K562 (cell line): ENCODE data around the gene PRDM10. TPM values are rescaled to one million over a fixed set of nuclear protein-coding genes. Genes with fewer than 3 reads are reported as not detected.

Experiments used
- CCAR2 ChIP-seq: fragments of 200-400 bp; formaldehyde crosslinking; IDR thresholded peaks from 2 replicates; pipeline ENCODE4 v1.6.1; 2017; ENCODE audit warnings: mild to moderate bottlenecking, low read depth, low read length
- ERF ChIP-seq: fragments of 450-650 bp; formaldehyde crosslinking; IDR thresholded peaks from 2 replicates; pipeline ENCODE4 v1.4.0; 2020; ENCODE audit warnings: mild to moderate bottlenecking, mixed read lengths
- FOS ChIP-seq: IDR thresholded peaks from 3 replicates; pipeline ENCODE4 v1.6.1; 2011; ENCODE audit not compliant: insufficient read length; ENCODE audit errors: extremely low read depth
- FOSL1 ChIP-seq: fragments of 200-800 bp; sonication (Bioruptor generic); conservative IDR thresholded peaks from 2 replicates; pipeline ENCODE4 v1.6.1; 2016; ENCODE audit warnings: missing genetic modification characterization, missing compliant biosample characterization
- FOXA1 ChIP-seq: fragments of 450-650 bp; IDR thresholded peaks from 2 replicates; pipeline ENCODE4 v1.6.1; 2016; ENCODE audit warnings: mild to moderate bottlenecking, borderline replicate concordance
- HDAC8 ChIP-seq: fragments of 450-650 bp; IDR thresholded peaks from 2 replicates; pipeline ENCODE4 v1.6.1; 2016; ENCODE audit warnings: mild to moderate bottlenecking, missing genetic modification characterization, moderate library complexity, missing compliant biosample characterization
- JUN ChIP-seq, 2 experiments: sonication (generic) in 1 of 2; formaldehyde crosslinking in 1 of 2; IDR thresholded peaks; 2 replicates each; pipeline versions ENCODE4 v1.6.1 to v1.8.0; 2012 to 2022; ENCODE audit warnings: borderline replicate concordance in 2 of 2, mild to moderate bottlenecking in 2 of 2, improper control_type of control experiment in 1 of 2, low read depth in 1 of 2, low read length in 1 of 2, missing genetic modification reagents in 1 of 2
- STAT5A ChIP-seq: IDR thresholded peaks from 2 replicates; pipeline ENCODE4 v1.6.1; 2012; ENCODE audit warnings: low read length, inconsistent platforms, borderline replicate concordance
- USF2 ChIP-seq: sonication (generic); formaldehyde crosslinking; IDR thresholded peaks from 2 replicates; pipeline ENCODE4 v1.5.0; 2020; ENCODE audit warnings: missing genetic modification reagents
- ZNF23 ChIP-seq: fragments of 250-450 bp; sonication (Bioruptor Pico); IDR thresholded peaks from 2 replicates; pipeline ENCODE4 v1.4.0; 2020; ENCODE audit warnings: mild to moderate bottlenecking
- ZNF586 ChIP-seq: fragments of 450-650 bp; formaldehyde crosslinking; conservative IDR thresholded peaks from 2 replicates; pipeline ENCODE4 v1.4.0; 2020; ENCODE audit warnings: mild to moderate bottlenecking, moderate library complexity
- ZNF764 ChIP-seq: fragments of 250-450 bp; sonication (Bioruptor Pico); IDR thresholded peaks from 2 replicates; pipeline ENCODE4 v1.4.0; 2020; ENCODE audit warnings: low read depth, mild to moderate bottlenecking, moderate library complexity
- polyA plus RNA-seq, 8 experiments: library from polyadenylated mRNA; depleted of rRNA in 4 of 8; stranded (reverse) in 5 of 8; unstranded in 3 of 8; fragments of >200 nt; fragmentation: Nextera tagmentation in 2 of 8; fragmentation: Illumina TruSeq in 1 of 8; extraction: Ambion mirVana in 2 of 8; extraction: Trizol in 1 of 8; gene quantifications; 2 replicates each; pipeline versions ENCODE4 v1.2.1 to v1.2.3, GENCODE V29; 2011 to 2014; ENCODE audit warnings: inconsistent platforms in 1 of 8, missing spikeins in 1 of 8
- total RNA-seq, 7 experiments: library from RNA; depleted of rRNA in 6 of 7; stranded (reverse); fragments of >200 nt in 6 of 7; fragmentation: Illumina TruSeq in 2 of 7; extraction: Trizol in 2 of 7; gene quantifications; 2 replicates each; pipeline versions ENCODE4 v1.2.1 to v1.2.3, GENCODE V29; 2011 to 2021; ENCODE audit warnings: low replicate concordance in 1 of 7
- TF ChIP-seq, protein P1 (sequence below): fragments of 250-450 bp; sonication (Bioruptor Pico); IDR thresholded peaks from 2 replicates; pipeline ENCODE4 v1.5.0; 2021
- TF ChIP-seq, protein P2 (sequence below): fragments of 250-450 bp; sonication (Bioruptor Pico); IDR thresholded peaks from 2 replicates; pipeline ENCODE4 v1.8.0; 2022; ENCODE audit warnings: moderate library complexity, mild to moderate bottlenecking, inconsistent platforms
- TF ChIP-seq, protein P3 (sequence below): sonication (generic); formaldehyde crosslinking; IDR thresholded peaks from 2 replicates; pipeline ENCODE4 v1.8.0; 2022; ENCODE audit warnings: mild to moderate bottlenecking, missing genetic modification reagents
- TF ChIP-seq, protein P4 (sequence below): fragments of 200-800 bp; sonication (Bioruptor generic); IDR thresholded peaks from 2 replicates; pipeline ENCODE4 v1.6.1; 2017; ENCODE audit warnings: missing genetic modification characterization, missing compliant biosample characterization

The PRDM10 gene
- total and polyA plus RNA-seq, 9 of the 15 experiments (the other 6 are each of a cell fraction or from before 2014, with no cell fraction given): 0.89 to 9.3 (median 4.5) TPM

DNA sequence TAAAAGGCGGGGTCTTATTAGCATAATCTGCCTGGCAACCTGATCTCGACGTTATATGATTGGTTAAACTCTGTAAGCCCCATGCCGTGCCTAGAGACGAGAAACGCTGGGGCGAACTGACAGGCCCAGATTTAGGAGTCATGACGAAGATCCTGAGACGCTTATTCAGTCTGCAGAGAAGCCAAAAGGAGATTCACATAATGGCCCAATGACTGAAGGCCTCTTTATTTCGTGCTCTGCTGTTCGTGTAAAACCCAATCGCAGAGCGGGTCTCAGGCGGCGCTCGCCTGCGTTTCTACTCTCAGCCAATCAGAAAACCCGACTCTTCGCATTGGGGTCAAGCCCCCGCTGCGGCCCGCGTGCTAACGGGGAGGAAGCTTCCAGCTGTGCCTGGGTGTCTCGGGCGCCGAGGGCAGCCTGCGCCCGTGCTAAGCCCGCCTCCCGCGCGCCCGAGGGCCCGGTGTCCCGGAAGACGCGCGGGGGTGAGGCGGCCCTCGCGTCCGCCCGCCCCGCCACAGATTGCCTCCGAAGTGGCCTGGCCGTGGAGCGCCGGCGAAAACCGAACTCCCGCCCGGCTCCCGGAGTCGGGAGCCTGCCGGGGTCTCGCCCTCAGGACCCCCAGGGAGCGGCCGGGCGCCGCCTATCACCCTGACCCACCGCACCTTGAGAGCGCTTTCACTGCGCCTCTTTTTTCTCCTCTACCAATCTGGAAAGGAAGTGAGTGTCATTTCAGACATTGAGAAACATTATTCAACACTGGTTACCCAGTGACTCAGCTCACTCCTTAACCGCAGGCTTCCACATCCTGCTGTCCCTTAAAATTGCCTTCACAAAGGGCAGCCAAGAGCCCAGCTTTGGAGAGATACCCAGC, 446 bp upstream of the PRDM10 start (continued):
- TF ChIP-seq ERF (CRISPR knock-in tag) (0 out of 2 replicates have a peak, but pooled peaks have one; percentile 57), JUN (IDR thresholded peaks at IDR 0.05; ENCODE audit: borderline replicate concordance, low read depth, low read length) (peak; percentile 73), JUN (CRISPR knock-in tag; IDR thresholded peaks at IDR 0.05; ENCODE audit: borderline replicate concordance) (no peak), FOSL1 (tag) (peak; percentile 94), ZNF586 (no peak), USF2 (CRISPR knock-in tag) (no peak), FOS (peak; percentile 76), FOXA1 (no peak), ZNF764 (CRISPR knock-in tag) (no peak), CCAR2 (no peak), HDAC8 (0 out of 2 replicates have a peak, but pooled peaks have one; percentile 11), STAT5A (no peak), ZNF23 (CRISPR knock-in tag) (no peak)
- TF ChIP-seq, protein P1, sequence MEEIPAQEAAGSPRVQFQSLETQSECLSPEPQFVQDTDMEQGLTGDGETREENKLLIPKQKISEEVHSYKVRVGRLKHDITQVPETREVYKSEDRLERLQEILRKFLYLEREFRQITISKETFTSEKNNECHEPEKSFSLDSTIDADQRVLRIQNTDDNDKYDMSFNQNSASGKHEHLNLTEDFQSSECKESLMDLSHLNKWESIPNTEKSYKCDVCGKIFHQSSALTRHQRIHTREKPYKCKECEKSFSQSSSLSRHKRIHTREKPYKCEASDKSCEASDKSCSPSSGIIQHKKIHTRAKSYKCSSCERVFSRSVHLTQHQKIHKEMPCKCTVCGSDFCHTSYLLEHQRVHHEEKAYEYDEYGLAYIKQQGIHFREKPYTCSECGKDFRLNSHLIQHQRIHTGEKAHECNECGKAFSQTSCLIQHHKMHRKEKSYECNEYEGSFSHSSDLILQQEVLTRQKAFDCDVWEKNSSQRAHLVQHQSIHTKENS: no peak
- TF ChIP-seq, protein P2, sequence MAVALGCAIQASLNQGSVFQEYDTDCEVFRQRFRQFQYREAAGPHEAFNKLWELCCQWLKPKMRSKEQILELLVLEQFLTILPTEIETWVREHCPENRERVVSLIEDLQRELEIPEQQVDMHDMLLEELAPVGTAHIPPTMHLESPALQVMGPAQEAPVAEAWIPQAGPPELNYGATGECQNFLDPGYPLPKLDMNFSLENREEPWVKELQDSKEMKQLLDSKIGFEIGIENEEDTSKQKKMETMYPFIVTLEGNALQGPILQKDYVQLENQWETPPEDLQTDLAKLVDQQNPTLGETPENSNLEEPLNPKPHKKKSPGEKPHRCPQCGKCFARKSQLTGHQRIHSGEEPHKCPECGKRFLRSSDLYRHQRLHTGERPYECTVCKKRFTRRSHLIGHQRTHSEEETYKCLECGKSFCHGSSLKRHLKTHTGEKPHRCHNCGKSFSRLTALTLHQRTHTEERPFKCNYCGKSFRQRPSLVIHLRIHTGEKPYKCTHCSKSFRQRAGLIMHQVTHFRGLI (CRISPR knock-in tag): 0 out of 2 replicates have a peak, but pooled peaks have one; percentile 54
- TF ChIP-seq, protein P3, sequence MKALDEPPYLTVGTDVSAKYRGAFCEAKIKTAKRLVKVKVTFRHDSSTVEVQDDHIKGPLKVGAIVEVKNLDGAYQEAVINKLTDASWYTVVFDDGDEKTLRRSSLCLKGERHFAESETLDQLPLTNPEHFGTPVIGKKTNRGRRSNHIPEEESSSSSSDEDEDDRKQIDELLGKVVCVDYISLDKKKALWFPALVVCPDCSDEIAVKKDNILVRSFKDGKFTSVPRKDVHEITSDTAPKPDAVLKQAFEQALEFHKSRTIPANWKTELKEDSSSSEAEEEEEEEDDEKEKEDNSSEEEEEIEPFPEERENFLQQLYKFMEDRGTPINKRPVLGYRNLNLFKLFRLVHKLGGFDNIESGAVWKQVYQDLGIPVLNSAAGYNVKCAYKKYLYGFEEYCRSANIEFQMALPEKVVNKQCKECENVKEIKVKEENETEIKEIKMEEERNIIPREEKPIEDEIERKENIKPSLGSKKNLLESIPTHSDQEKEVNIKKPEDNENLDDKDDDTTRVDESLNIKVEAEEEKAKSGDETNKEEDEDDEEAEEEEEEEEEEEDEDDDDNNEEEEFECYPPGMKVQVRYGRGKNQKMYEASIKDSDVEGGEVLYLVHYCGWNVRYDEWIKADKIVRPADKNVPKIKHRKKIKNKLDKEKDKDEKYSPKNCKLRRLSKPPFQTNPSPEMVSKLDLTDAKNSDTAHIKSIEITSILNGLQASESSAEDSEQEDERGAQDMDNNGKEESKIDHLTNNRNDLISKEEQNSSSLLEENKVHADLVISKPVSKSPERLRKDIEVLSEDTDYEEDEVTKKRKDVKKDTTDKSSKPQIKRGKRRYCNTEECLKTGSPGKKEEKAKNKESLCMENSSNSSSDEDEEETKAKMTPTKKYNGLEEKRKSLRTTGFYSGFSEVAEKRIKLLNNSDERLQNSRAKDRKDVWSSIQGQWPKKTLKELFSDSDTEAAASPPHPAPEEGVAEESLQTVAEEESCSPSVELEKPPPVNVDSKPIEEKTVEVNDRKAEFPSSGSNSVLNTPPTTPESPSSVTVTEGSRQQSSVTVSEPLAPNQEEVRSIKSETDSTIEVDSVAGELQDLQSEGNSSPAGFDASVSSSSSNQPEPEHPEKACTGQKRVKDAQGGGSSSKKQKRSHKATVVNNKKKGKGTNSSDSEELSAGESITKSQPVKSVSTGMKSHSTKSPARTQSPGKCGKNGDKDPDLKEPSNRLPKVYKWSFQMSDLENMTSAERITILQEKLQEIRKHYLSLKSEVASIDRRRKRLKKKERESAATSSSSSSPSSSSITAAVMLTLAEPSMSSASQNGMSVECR (CRISPR knock-in tag): 0 out of 2 replicates have a peak, but pooled peaks have one; percentile 32
- TF ChIP-seq, protein P4, sequence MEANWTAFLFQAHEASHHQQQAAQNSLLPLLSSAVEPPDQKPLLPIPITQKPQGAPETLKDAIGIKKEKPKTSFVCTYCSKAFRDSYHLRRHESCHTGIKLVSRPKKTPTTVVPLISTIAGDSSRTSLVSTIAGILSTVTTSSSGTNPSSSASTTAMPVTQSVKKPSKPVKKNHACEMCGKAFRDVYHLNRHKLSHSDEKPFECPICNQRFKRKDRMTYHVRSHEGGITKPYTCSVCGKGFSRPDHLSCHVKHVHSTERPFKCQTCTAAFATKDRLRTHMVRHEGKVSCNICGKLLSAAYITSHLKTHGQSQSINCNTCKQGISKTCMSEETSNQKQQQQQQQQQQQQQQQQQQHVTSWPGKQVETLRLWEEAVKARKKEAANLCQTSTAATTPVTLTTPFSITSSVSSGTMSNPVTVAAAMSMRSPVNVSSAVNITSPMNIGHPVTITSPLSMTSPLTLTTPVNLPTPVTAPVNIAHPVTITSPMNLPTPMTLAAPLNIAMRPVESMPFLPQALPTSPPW (CRISPR knock-in tag): no peak; the same call in 1 of the 2 replicates
